Activated CD4-positive, alpha-beta T cell treated with anti-CD3 and anti-CD28 coated beads for 36 hours (primary cell): ENCODE data around the gene TRIP13. TPM values are rescaled to one million over a fixed set of nuclear protein-coding genes. Genes with fewer than 3 reads are reported as not detected.

Experiments used
- ATAC-seq: fragments of 200-7000 bp; cut with Tn5 transposase; one replicate; pipeline ENCODE4 v1.10.0; 2021; ENCODE audit warnings: mild to moderate bottlenecking, moderate library complexity
- CTCF ChIA-PET: fragments of 350-600 bp; sonication (Branson Sonifier 250); formaldehyde crosslinking; loops from one replicate; lab custom pipeline; 2021; ENCODE audit warnings: antibody characterized with exemption; lab: Charles Lee
- POLR2A ChIA-PET: fragments of 350-600 bp; sonication (Branson Sonifier 250); formaldehyde crosslinking; loops from one replicate; lab custom pipeline; 2021; ENCODE audit warnings: antibody characterized with exemption, inconsistent platforms; lab: Charles Lee
- DNase-seq: peaks from one replicate; pipeline ENCODE4 v3.0.0-alpha.2; 2020
- H3K27ac Mint-ChIP-seq: one replicate; pipeline ENCODE4 v1.8.0; 2021; ENCODE audit warnings: mixed read lengths
- H3K27me3 Mint-ChIP-seq: one replicate; pipeline ENCODE4 v1.8.0; 2021; ENCODE audit warnings: mixed read lengths
- H3K36me3 Mint-ChIP-seq: one replicate; pipeline ENCODE4 v1.8.0; 2021; ENCODE audit warnings: low read depth, mixed read lengths
- H3K4me1 Mint-ChIP-seq: one replicate; pipeline ENCODE4 v1.8.0; 2021; ENCODE audit warnings: mixed read lengths
- H3K4me3 Mint-ChIP-seq: one replicate; pipeline ENCODE4 v1.8.0; 2021; ENCODE audit warnings: mild to moderate bottlenecking, moderate library complexity, mixed read lengths
- H3K9me3 Mint-ChIP-seq: one replicate; pipeline ENCODE4 v1.8.0; 2021; ENCODE audit warnings: low read depth, mixed read lengths
- intact Hi-C, 2 experiments: fragments of 100-400 bp; cut with DNase I in 1 of 2; cut with micrococcal nuclease in 1 of 2; formaldehyde crosslinking; loops; one replicate each; pipeline versions ENCODE4 v1.14.2 to v1.15.1; 2022 to 2024; cut with DNase I, micrococcal nuclease
- total RNA-seq, 2 experiments: library from RNA; stranded (reverse); gene quantifications; one replicate each; pipeline ENCODE4 v1.2.3, GENCODE V29; 2021

Gene TRIP13
- total RNA-seq, 2 experiments from 2014 or later: 34.4 to 34.7 TPM

GRCh38 chr5:945691-946551, 53.2 kb downstream of the TRIP13 start:
- Mint-ChIP-seq H3K4me1 (no peaks in the 10 kb centered on the region), H3K27me3 (peaks cover 48% of the 10 kb centered on the region), H3K9me3 (no peaks in the 10 kb centered on the region), H3K36me3 (no peaks in the 10 kb centered on the region), H3K4me3 (no peak overlapping the region), H3K27ac (no peak overlapping the region)
- intact Hi-C loops: no loop called here
- CTCF ChIA-PET: interaction anchor here (0.6 kb wide), 2 partner anchors 229 to 487 kb away, joined by 3 read pairs; no protein-coding TSS in a partner anchor
- POLR2A ChIA-PET: no interaction called here
- DNase-seq (no peak), ATAC-seq (no peak)

GRCh38 chr5:946720-947625, 54.3 kb downstream of the TRIP13 start:
- Mint-ChIP-seq H3K27ac (no peak overlapping the region), H3K9me3 (no peaks in the 10 kb centered on the region), H3K27me3 (peaks cover 42% of the 10 kb centered on the region), H3K4me1 (no peaks in the 10 kb centered on the region), H3K4me3 (no peak overlapping the region), H3K36me3 (no peaks in the 10 kb centered on the region)
- intact Hi-C loops: no loop called here
- ChIA-PET CTCF (no interaction called here), POLR2A (no interaction called here)
- ATAC-seq (no peak), DNase-seq (no peak)

- intact Hi-C loops: no loop called here
- ChIA-PET CTCF (interaction anchor here (0.7 to 0.8 kb wide), 2 partner anchors 24 to 65 kb away, joined by 3 read pairs; no protein-coding TSS in a partner anchor), POLR2A (no interaction called here)
- ATAC-seq (no peak), DNase-seq (no peak)
- Mint-ChIP-seq H3K4me1 (no peaks in the 10 kb centered on the region), H3K27ac (no peak overlapping the region), H3K27me3 (peaks cover 38% of the 10 kb centered on the region), H3K9me3 (no peaks in the 10 kb centered on the region), H3K4me3 (no peak overlapping the region), H3K36me3 (no peaks in the 10 kb centered on the region)
Measured at GRCh38 chr5:947626-948471, 55.2 kb downstream of the TRIP13 start.

- Mint-ChIP-seq H3K4me1 (no peaks in the 10 kb centered on the region), H3K36me3 (no peaks in the 10 kb centered on the region), H3K4me3 (no peak overlapping the region), H3K27me3 (peaks cover 35% of the 10 kb centered on the region), H3K9me3 (no peaks in the 10 kb centered on the region), H3K27ac (no peak overlapping the region)
- no peak for ATAC-seq
- POLR2A ChIA-PET: no interaction called here
- intact Hi-C loops: no loop called here
- no peak for DNase-seq
- CTCF ChIA-PET: interaction anchor here (0.7 to 1.3 kb wide), 3 partner anchors 25 to 191 kb away, joined by 3 read pairs; no protein-coding TSS in a partner anchor
Measured at GRCh38 chr5:948472-949274, 56.0 kb downstream of the TRIP13 start.

- Mint-ChIP-seq H3K9me3 (no peaks in the 10 kb centered on the region), H3K27ac (no peak overlapping the region), H3K4me3 (no peak overlapping the region), H3K27me3 (peaks cover 34% of the 10 kb centered on the region), H3K36me3 (no peaks in the 10 kb centered on the region), H3K4me1 (no peaks in the 10 kb centered on the region)
- DNase-seq (no peak), ATAC-seq (no peak)
- ChIA-PET CTCF (interaction anchor here (0.7 to 1.3 kb wide), 4 partner anchors 8 to 190 kb away, joined by 3 to 4 read pairs (median 3); no protein-coding TSS in a partner anchor), POLR2A (no interaction called here)
- intact Hi-C loops: no loop called here
Measured at GRCh38 chr5:949275-949543, 56.5 kb downstream of the TRIP13 start.

GRCh38 chr5:949815-950560, 57.3 kb downstream of the TRIP13 start:
- H3K36me3 Mint-ChIP-seq: no peaks in the 10 kb centered on the region
- ATAC-seq: no peak

GRCh38 chr5:951940-952596, 59.4 kb downstream of the TRIP13 start:
- DNase-seq (no peak), ATAC-seq (no peak)
- Mint-ChIP-seq H3K4me3 (no peak overlapping the region), H3K27me3 (peaks cover 33% of the 10 kb centered on the region), H3K27ac (no peak overlapping the region), H3K4me1 (peaks cover 17% of the 10 kb centered on the region), H3K36me3 (no peaks in the 10 kb centered on the region), H3K9me3 (no peaks in the 10 kb centered on the region)
- POLR2A ChIA-PET: no interaction called here
- CTCF ChIA-PET: interaction anchor here (0.6 to 2.1 kb wide), 2 partner anchors 57 to 366 kb away, joined by 3 to 6 read pairs; no protein-coding TSS in a partner anchor
- intact Hi-C loops: loop anchor here in 1 of 2 experiments (10.0 kb wide), 1 partner anchor 53 kb away; the partner anchor contains the start of gene NKD2

More at GRCh38 chr5:949815-950560, 57.3 kb downstream of the TRIP13 start:
- Mint-ChIP-seq H3K4me1 (peaks cover under 1% of the 10 kb centered on the region), H3K9me3 (no peaks in the 10 kb centered on the region), H3K27ac (no peak overlapping the region), H3K4me3 (no peak overlapping the region), H3K27me3 (peaks cover 28% of the 10 kb centered on the region)
- DNase-seq: no peak
- POLR2A ChIA-PET: interaction anchor here (0.6 kb wide), 1 partner anchor 147 kb away, joined by 4 read pairs; no protein-coding TSS in a partner anchor
- intact Hi-C loops: loop anchor here in 1 of 2 experiments (10.0 kb wide), 1 partner anchor 55 kb away; the partner anchor contains the start of gene NKD2
- CTCF ChIA-PET: interaction anchor here (0.7 to 1.3 kb wide), 5 partner anchors 9 to 229 kb away, joined by 3 to 4 read pairs (median 3); no protein-coding TSS in a partner anchor

- no peaks in the 10 kb centered on the region for H3K9me3 Mint-ChIP-seq
- peaks cover 26% of the 10 kb centered on the region for H3K27me3 Mint-ChIP-seq
- no peak for ATAC-seq
- ChIA-PET POLR2A (no interaction called here), CTCF (interaction anchor here (2.1 kb wide), 1 partner anchor 57 kb away, joined by 6 read pairs; no protein-coding TSS in a partner anchor)
- peaks cover 24% of the 10 kb centered on the region for H3K4me1 Mint-ChIP-seq
- no peak overlapping the region for H3K4me3 Mint-ChIP-seq
- no peak for DNase-seq
- no peaks in the 10 kb centered on the region for H3K36me3 Mint-ChIP-seq
- no peak overlapping the region for H3K27ac Mint-ChIP-seq
- intact Hi-C loops: loop anchor here in 1 of 2 experiments (10.0 kb wide), 1 partner anchor 52 kb away; the partner anchor contains the start of gene NKD2
Measured at GRCh38 chr5:952597-953271, 60.0 kb downstream of the TRIP13 start.
